Measurements from ENCODE around the gene USP37.

Gene USP37

DNA sequence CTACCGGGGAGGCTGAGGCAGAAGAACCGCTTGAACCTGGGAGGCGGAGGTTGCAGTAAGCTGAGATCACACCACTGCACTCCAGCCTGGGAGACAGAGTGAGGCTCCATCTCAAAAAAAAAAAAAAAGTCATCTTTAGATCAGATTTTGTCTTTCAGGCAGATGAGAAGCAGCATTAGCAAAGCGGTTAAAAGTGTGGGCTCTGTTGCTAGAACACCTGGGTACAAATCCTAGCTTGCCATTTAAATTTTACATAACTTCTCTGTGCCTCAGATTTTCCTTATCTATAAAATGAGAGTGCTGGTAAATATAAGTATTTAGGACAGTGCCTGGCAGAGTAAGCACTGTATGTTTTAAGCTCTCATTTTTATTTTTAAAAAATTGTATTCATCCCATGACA lies 8.7 kb upstream of the USP37 start:
- TF ChIP-seq, protein P1, sequence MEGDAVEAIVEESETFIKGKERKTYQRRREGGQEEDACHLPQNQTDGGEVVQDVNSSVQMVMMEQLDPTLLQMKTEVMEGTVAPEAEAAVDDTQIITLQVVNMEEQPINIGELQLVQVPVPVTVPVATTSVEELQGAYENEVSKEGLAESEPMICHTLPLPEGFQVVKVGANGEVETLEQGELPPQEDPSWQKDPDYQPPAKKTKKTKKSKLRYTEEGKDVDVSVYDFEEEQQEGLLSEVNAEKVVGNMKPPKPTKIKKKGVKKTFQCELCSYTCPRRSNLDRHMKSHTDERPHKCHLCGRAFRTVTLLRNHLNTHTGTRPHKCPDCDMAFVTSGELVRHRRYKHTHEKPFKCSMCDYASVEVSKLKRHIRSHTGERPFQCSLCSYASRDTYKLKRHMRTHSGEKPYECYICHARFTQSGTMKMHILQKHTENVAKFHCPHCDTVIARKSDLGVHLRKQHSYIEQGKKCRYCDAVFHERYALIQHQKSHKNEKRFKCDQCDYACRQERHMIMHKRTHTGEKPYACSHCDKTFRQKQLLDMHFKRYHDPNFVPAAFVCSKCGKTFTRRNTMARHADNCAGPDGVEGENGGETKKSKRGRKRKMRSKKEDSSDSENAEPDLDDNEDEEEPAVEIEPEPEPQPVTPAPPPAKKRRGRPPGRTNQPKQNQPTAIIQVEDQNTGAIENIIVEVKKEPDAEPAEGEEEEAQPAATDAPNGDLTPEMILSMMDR (IDR thresholded peaks at IDR 0.05; ENCODE audit: low read depth, low read length, poor library complexity, severe bottlenecking), result no peak
- no peak for TF ChIP-seq EZH2phosphoT487 (IDR thresholded peaks at IDR 0.05; ENCODE audit: borderline replicate concordance, low read length)
- no peaks in the 10 kb centered on the region for H3K9me2 ChIP-seq (replicated peaks; ENCODE audit: control insufficient read depth, low read length)
- peaks cover 88% of the 10 kb centered on the region for H3K36me3 ChIP-seq (ENCODE audit: control insufficient read depth, low read length)
- no peak overlapping the region for H3K4me3 ChIP-seq (ENCODE audit: low read length)
- H3K4me1 ChIP-seq (ENCODE audit: control insufficient read depth, low read length), result peaks cover 3% of the 10 kb centered on the region; the same call in 1 of the 2 replicates
- peaks cover 98% of the 10 kb centered on the region for H3K79me2 ChIP-seq (ENCODE audit: control insufficient read depth, low read length)
- no peak overlapping the region for H3K27ac ChIP-seq (ENCODE audit: low read depth, low read length)
- no peaks in the 10 kb centered on the region for H3K9me3 ChIP-seq (ENCODE audit: control insufficient read depth, insufficient read depth, low read length)
- H4K20me1 ChIP-seq (ENCODE audit: control insufficient read depth, insufficient read depth, low read depth, low read length), result no peaks in the 10 kb centered on the region
- H3K27me3 ChIP-seq (ENCODE audit: control insufficient read depth, low read length), result no peaks in the 10 kb centered on the region
- no peaks in the 10 kb centered on the region; the same call in 1 of the 2 replicates for H3F3A ChIP-seq (ENCODE audit: control insufficient read depth, insufficient read depth)
- no peak overlapping the region for H3K4me2 ChIP-seq (ENCODE audit: low read length)

- peaks cover 34% of the 10 kb centered on the region for H3K4me1 ChIP-seq (ENCODE audit: control insufficient read depth, low read length)
- TF ChIP-seq, protein P1 (IDR thresholded peaks at IDR 0.05; ENCODE audit: low read depth, low read length, poor library complexity, severe bottlenecking), result no peak
- no peak for TF ChIP-seq EZH2phosphoT487 (IDR thresholded peaks at IDR 0.05; ENCODE audit: borderline replicate concordance, low read length)
- peaks cover 85% of the 10 kb centered on the region for H3K36me3 ChIP-seq (ENCODE audit: control insufficient read depth, low read length)
- H3K4me3 ChIP-seq (ENCODE audit: low read length), result peak overlapping the region; percentile 83
- no peaks in the 10 kb centered on the region for H3K9me2 ChIP-seq (replicated peaks; ENCODE audit: control insufficient read depth, low read length)
- H3K4me2 ChIP-seq (ENCODE audit: low read length), result peak overlapping the region; percentile 87
- H3K9me3 ChIP-seq (ENCODE audit: control insufficient read depth, insufficient read depth, low read length), result no peaks in the 10 kb centered on the region
- H3F3A ChIP-seq (ENCODE audit: control insufficient read depth, insufficient read depth), result no peaks in the 10 kb centered on the region
- H3K27ac ChIP-seq (ENCODE audit: low read depth, low read length), result no peak overlapping the region
- H3K79me2 ChIP-seq (ENCODE audit: control insufficient read depth, low read length), result peaks cover 97% of the 10 kb centered on the region
- peaks cover 10% of the 10 kb centered on the region; the same call in 1 of the 2 replicates for H4K20me1 ChIP-seq (ENCODE audit: control insufficient read depth, insufficient read depth, low read depth, low read length)
- no peaks in the 10 kb centered on the region for H3K27me3 ChIP-seq (ENCODE audit: control insufficient read depth, low read length)
These were observed 2.7 kb upstream of the USP37 start for GRCh38 chr2:218570850-218571249.

DNA sequence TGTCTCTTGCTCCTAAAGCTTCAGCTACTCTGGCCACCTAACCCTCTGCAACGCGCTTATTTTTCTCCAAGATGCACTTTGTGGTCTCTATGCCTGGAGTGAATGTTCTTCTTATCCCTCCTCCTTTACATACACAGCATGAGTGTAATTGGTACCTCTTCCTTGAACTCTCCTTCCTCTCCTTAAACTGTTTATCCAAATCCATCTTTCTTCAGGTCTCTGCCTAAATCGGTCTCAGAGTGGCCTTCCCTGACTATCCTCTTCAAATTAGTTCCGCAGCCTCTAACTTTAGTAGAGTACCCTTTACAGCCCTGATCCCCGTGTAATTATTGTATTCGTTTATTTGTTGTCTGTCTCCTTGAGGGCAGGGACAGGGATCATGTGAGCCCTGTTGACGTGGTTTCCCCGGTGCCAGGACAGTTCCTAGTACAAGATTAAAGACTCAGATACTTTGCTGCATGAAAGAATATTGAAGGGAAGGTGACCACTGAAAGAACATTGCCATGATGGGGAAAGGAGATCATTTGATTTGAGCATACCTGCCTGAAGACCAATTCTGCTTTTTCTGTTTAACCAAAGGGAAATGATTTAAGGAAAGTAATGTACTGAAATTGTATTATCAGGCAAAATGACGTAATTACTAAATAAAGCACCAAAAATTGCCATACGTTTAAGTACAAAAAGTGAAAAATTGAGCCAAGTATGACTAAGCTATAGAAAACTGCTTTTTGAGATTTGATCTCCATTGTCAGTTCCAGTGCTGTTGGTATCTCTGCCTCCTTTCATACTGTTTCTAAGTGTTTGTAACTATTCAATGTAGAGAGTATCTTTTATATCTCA lies 1.7 kb upstream of the USP37 start:
- peak overlapping the region; percentile 83 for H3K27ac ChIP-seq (ENCODE audit: low read depth, low read length)
- no peaks in the 10 kb centered on the region for H3K9me3 ChIP-seq (ENCODE audit: control insufficient read depth, insufficient read depth, low read length)
- no peaks in the 10 kb centered on the region for H3K9me2 ChIP-seq (replicated peaks; ENCODE audit: control insufficient read depth, low read length)
- peaks cover 88% of the 10 kb centered on the region for H3K36me3 ChIP-seq (ENCODE audit: control insufficient read depth, low read length)
- peaks cover 35% of the 10 kb centered on the region for H3K4me1 ChIP-seq (ENCODE audit: control insufficient read depth, low read length)
- no peaks in the 10 kb centered on the region for H3K27me3 ChIP-seq (ENCODE audit: control insufficient read depth, low read length)
- peak overlapping the region; percentile 87 for H3K4me2 ChIP-seq (ENCODE audit: low read length)
- peak overlapping the region; percentile 83 for H3K4me3 ChIP-seq (ENCODE audit: low read length)
- H4K20me1 ChIP-seq (ENCODE audit: control insufficient read depth, insufficient read depth, low read depth, low read length), result peaks cover 10% of the 10 kb centered on the region; the same call in 1 of the 2 replicates
- no peak for TF ChIP-seq EZH2phosphoT487 (IDR thresholded peaks at IDR 0.05; ENCODE audit: borderline replicate concordance, low read length)
- TF ChIP-seq, protein P1 (IDR thresholded peaks at IDR 0.05; ENCODE audit: low read depth, low read length, poor library complexity, severe bottlenecking), result no peak
- H3K79me2 ChIP-seq (ENCODE audit: control insufficient read depth, low read length), result peaks cover 97% of the 10 kb centered on the region
- H3F3A ChIP-seq (ENCODE audit: control insufficient read depth, insufficient read depth), result no peaks in the 10 kb centered on the region

Data from DOHH2 (cell line).